Ecto neural progenitor cell (in vitro differentiated cells): ENCODE measurements around the gene BCAN.
"Not testable (repeated sequence)": the region's sequence is repeated elsewhere in the genome, so short reads cannot be mapped to it uniquely, and the experiment has no call there.

Experiments
- DNase-seq: peaks from one replicate; pipeline ENCODE4 v3.0.0-alpha.2; 2018; ENCODE audit warnings: low spot score

Gene BCAN

GRCh38 chr1:156616463-156616862 is 25.5 kb upstream of the BCAN start:
- no peak for DNase-seq

GRCh38 chr1:156618853-156619581 is 22.9 kb upstream of the BCAN start, which contains the start of gene HAPLN2:
Gene HAPLN2, plus strand, starts transcription at chr1:156619415. Its CDS starts 4,076 bp downstream, at chr1:156623491.
- peak; percentile 58 for DNase-seq

- DNase-seq = no peak
These were observed 22.3 kb upstream of the BCAN start for GRCh38 chr1:156619582-156619955.

GRCh38 chr1:156622581-156623297 is 19.2 kb upstream of the BCAN start:
- no peak for DNase-seq

GRCh38 chr1:156623946-156624813 is 17.7 kb upstream of the BCAN start:
- peak; percentile 85 for DNase-seq

GRCh38 chr1:156624814-156625435 is 17.0 kb upstream of the BCAN start:
- no peak for DNase-seq

- peak; percentile 78 for DNase-seq
These were observed 16.4 kb upstream of the BCAN start for GRCh38 chr1:156625436-156626078.

- no peak for DNase-seq
These were observed 15.9 kb upstream of the BCAN start for GRCh38 chr1:156626079-156626438.

- DNase-seq = no peak
These were observed 14.5 kb upstream of the BCAN start for GRCh38 chr1:156627313-156627880.

- no peak for DNase-seq
These were observed 12.0 kb upstream of the BCAN start for GRCh38 chr1:156629823-156630449.

GRCh38 chr1:156631152-156631551 is 10.8 kb upstream of the BCAN start:
- not testable (repeated sequence) for DNase-seq

GRCh38 chr1:156632355-156632754 is 9.6 kb upstream of the BCAN start:
- DNase-seq = no peak

- no peak for DNase-seq
These were observed 3.5 kb upstream of the BCAN start for GRCh38 chr1:156638189-156638985.

GRCh38 chr1:156639601-156640101 is 2.3 kb upstream of the BCAN start:
- DNase-seq = no peak

GRCh38 chr1:156640842-156641706 is 843 bp upstream of the BCAN start:
- no peak for DNase-seq

GRCh38 chr1:156642265-156643048 is 540 bp downstream of the BCAN start:
- peak; percentile 62 for DNase-seq

- no peak for DNase-seq
These were observed 1.3 kb downstream of the BCAN start for GRCh38 chr1:156643049-156643777.
